Neural cell (in vitro differentiated cells): ENCODE results near the gene PDE10A.

Experiments
- EP300 ChIP-seq: fragments of 450-650 bp; conservative IDR thresholded peaks from 2 replicates; pipeline ENCODE4 v1.6.1; 2014; ENCODE audit warnings: antibody characterized with exemption, mild to moderate bottlenecking, moderate library complexity; ENCODE audit not compliant: poor library complexity, severe bottlenecking
- EZH2 ChIP-seq: fragments of 200-600, 300-800 bp; shearing (Covaris generic), sonication (generic); IDR thresholded peaks from 2 replicates; pipeline ENCODE4 v1.6.1; 2014; ENCODE audit warnings: antibody characterized with exemption, low read length, borderline replicate concordance, mild to moderate bottlenecking; ENCODE audit not compliant: insufficient read depth, poor library complexity, severe bottlenecking
- POLR2AphosphoS5 ChIP-seq: IDR thresholded peaks from 2 replicates; pipeline ENCODE4 v1.6.1; 2012
- SMC3 ChIP-seq: fragments of 450-650 bp; conservative IDR thresholded peaks from 2 replicates; pipeline ENCODE4 v1.6.1; 2014; ENCODE audit warnings: antibody characterized with exemption, mild to moderate bottlenecking, moderate library complexity; ENCODE audit not compliant: poor library complexity
- TAF1 ChIP-seq: IDR thresholded peaks from 2 replicates; pipeline ENCODE4 v1.6.1; 2012; ENCODE audit warnings: low read depth
- TF ChIP-seq, protein P1 (sequence below): IDR thresholded peaks from 2 replicates; pipeline ENCODE4 v1.6.1; 2012; ENCODE audit warnings: borderline replicate concordance
- TF ChIP-seq, protein P2 (sequence below): fragments of 450-650 bp; IDR thresholded peaks from 2 replicates; pipeline ENCODE4 v1.5.1; 2014; ENCODE audit warnings: antibody characterized with exemption, mild to moderate bottlenecking, moderate library complexity; ENCODE audit not compliant: poor library complexity, severe bottlenecking

DNA sequence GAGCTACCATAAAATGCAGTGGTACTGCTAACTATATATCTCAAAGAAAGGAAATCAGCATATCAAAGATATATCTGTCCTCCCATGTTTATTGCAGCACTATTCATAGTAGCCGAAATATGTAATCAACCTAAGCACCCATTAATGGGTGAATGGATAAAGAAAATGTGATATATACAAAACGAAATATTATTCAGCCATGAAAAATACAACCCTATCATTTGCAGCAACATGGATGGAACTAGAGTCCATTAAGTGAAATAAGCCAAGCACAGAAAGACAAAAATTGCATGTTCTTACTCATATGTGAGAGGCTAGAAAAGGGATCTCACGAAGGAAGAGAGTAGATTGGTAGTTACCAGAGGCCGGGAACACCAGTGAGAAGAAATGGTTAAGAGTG lies 126.1 kb downstream of the PDE10A start:
- TF ChIP-seq, protein P1, sequence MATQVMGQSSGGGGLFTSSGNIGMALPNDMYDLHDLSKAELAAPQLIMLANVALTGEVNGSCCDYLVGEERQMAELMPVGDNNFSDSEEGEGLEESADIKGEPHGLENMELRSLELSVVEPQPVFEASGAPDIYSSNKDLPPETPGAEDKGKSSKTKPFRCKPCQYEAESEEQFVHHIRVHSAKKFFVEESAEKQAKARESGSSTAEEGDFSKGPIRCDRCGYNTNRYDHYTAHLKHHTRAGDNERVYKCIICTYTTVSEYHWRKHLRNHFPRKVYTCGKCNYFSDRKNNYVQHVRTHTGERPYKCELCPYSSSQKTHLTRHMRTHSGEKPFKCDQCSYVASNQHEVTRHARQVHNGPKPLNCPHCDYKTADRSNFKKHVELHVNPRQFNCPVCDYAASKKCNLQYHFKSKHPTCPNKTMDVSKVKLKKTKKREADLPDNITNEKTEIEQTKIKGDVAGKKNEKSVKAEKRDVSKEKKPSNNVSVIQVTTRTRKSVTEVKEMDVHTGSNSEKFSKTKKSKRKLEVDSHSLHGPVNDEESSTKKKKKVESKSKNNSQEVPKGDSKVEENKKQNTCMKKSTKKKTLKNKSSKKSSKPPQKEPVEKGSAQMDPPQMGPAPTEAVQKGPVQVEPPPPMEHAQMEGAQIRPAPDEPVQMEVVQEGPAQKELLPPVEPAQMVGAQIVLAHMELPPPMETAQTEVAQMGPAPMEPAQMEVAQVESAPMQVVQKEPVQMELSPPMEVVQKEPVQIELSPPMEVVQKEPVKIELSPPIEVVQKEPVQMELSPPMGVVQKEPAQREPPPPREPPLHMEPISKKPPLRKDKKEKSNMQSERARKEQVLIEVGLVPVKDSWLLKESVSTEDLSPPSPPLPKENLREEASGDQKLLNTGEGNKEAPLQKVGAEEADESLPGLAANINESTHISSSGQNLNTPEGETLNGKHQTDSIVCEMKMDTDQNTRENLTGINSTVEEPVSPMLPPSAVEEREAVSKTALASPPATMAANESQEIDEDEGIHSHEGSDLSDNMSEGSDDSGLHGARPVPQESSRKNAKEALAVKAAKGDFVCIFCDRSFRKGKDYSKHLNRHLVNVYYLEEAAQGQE, result no peak
- TF ChIP-seq, protein P2, sequence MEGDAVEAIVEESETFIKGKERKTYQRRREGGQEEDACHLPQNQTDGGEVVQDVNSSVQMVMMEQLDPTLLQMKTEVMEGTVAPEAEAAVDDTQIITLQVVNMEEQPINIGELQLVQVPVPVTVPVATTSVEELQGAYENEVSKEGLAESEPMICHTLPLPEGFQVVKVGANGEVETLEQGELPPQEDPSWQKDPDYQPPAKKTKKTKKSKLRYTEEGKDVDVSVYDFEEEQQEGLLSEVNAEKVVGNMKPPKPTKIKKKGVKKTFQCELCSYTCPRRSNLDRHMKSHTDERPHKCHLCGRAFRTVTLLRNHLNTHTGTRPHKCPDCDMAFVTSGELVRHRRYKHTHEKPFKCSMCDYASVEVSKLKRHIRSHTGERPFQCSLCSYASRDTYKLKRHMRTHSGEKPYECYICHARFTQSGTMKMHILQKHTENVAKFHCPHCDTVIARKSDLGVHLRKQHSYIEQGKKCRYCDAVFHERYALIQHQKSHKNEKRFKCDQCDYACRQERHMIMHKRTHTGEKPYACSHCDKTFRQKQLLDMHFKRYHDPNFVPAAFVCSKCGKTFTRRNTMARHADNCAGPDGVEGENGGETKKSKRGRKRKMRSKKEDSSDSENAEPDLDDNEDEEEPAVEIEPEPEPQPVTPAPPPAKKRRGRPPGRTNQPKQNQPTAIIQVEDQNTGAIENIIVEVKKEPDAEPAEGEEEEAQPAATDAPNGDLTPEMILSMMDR, result no peak
- no peak for TF ChIP-seq POLR2AphosphoS5
- TF ChIP-seq TAF1, result no peak
- no peak for TF ChIP-seq EP300
- TF ChIP-seq EZH2, result no peak
- no peak for TF ChIP-seq SMC3
